ENCODE results near the gene MLLT10.

Gene MLLT10

DNA sequence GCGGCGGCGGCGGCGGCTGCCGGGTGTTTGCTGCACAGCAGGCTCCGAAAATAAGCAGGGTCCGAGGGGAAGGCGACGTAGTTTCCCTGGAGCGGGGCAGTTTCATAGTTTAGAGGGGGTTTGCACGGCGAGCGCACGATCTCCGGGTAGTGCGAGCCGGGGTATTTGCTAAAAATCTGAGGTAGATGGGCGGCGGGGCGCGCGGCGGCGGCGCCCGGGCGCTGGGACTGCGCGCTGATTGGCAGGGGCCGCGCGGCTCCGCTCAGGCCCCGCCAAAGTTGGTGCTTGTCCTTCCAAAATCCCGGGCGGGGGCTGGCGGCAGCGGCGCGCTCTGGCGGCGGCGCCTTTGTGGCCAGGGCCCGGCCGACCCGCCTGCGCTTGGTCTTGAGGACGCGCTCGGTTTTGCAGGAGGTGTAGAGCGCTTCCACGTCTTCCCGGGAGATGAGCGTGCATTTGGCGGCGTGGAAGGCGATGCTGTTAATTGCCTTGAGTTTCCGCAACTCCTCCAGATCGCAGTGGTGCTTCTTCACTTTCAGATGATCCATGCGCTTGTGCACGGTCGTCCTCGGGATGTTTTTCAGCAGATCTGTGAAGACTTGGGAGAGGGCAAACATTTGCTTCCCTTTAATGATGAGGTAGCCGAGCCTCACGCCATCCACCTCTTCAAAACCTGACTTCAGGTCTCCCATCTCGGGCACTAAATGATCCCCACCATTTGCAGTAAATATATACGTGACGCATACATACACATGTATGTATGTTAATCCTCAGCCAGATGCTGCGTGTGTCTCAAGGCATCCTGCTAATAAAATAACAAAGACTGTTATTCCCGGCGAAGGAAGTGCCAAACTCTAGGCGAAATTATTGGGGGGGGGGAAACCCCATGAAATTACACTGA lies 16.6 kb upstream of the MLLT10 start:
- peak; percentile 72 for DNase-seq (ENCODE audit: low spot score)

DNA sequence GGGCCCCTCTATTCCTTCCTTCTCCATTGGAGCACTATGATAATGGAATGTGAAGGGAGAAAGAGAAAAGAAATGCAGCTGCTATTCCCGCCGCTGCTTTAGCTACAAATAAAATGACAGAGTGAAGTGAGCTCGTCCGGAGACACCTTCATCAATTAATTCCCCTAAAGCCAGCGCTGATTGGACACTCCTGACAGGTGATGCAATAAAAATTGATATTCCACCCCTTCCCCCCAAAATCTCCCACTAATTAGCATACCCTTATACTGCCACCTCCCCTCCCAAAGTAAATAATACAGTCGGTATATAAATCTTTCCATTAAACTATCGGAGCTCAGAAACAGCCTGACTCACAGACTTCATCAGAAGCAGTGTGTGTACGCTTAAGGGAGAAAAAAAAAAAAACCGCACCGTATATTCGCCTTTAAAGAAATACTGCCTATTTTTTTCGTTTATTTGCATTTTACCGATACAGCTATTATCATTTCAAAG lies 15.8 kb upstream of the MLLT10 start:
- peak; percentile 69 for DNase-seq (ENCODE audit: low spot score)

DNA sequence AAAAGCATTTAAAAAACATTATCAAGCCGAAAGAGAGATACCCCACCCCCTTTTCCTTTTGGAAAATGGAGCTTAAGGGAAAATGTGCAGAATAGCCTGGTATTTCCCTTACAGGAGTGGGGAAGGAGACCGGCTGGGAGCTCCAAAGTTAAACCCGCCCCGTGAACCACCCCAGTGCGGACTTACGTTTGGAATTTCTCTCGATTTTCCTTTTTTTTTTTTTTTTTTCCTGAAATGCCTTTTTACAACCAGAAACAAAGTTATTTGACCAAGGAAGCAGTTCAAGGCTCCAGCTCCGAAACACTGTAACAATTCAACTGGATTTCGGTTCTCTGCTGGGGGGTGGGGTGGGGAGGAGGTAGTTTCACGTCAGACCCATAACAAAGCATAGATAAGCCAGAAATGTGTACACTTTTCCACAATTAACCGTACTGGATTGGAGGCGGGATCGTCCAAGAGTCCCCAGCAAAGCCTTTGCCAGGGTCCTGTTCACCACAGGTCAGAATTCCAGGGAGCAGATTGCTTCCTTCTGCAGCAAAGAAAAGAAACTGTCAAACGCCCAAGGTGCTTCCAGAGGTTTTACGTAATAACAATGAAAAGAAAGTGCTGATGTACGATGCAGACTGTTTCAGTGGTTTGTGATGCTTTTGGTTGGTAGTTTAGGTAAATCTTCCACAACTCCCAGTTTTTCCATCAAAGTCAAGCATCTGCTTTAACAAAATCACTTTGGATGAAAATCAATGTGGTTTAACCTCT lies 15.2 kb upstream of the MLLT10 start:
- peak; percentile 72 for DNase-seq (ENCODE audit: low spot score)

GRCh38 chr10:21519397-21519933 lies 14.6 kb upstream of the MLLT10 start:
- no peak for DNase-seq (ENCODE audit: low spot score)

- DNase-seq (ENCODE audit: low spot score), result peak; percentile 58
These were observed 14.0 kb upstream of the MLLT10 start for GRCh38 chr10:21519941-21520436.

DNA sequence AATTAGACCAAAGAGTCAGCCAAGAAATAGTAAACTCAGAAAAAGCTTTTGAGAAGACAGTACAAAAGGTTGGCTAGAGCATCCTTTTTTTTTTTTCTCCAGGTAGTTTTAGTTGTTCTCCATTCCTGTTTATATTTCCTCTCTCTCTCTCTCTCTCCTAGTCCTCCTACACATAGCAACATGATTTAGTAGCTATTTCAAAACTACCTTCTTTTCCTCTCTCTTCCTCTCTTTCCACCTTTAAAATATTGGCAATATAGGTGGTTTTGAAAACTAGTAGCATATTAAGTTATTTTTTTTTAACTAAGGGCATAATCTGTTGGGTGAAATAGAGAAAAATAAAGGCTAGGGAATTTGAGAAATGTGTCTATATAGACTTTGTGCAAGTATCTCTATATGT lies 13.5 kb upstream of the MLLT10 start:
- DNase-seq (ENCODE audit: low spot score), result no peak

DNA sequence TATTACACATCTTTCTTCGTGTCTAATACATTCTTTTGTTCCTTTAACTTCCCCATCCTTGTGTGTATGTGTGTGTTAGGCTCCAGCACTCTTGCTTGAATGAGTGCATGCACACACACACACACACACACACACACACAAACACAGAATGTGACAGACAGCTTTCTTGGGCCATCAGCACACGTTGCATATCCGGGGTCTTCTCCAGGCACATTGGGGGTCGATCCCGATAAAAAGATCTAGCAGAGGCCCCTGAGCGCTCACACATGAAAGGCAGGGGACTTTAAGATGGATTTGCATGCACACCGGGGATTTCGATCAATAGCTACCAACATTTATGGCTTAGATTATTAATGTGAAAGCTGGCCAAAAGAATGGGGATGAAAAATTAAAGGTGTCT lies 13.1 kb upstream of the MLLT10 start:
- DNase-seq (ENCODE audit: low spot score), result no peak

GRCh38 chr10:21521751-21522533 lies 12.1 kb upstream of the MLLT10 start:
- no peak for DNase-seq (ENCODE audit: low spot score)

- no peak for DNase-seq (ENCODE audit: low spot score)
These were observed 11.2 kb upstream of the MLLT10 start for GRCh38 chr10:21522631-21523406.

GRCh38 chr10:21523557-21524008 lies 10.4 kb upstream of the MLLT10 start:
- peak; percentile 67 for DNase-seq (ENCODE audit: low spot score)

DNA sequence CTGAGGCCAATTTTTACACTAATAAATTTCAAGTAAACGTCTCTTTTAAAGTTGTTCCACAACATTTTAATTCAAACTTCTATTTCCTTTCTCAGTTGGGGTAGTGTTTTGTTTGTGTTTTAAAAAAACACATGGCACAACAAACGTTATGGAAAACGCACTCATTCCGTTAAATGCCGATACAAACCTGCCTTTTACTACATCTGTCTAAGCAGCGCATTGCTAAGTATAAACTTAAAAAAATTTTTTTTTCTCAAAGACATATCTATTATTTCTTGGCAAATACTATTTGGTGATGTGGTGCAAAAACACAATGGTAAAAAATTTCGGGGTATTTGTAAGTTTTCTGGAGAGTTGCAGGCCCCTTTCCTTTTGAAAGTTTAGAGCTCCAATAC lies 9.9 kb upstream of the MLLT10 start:
- DNase-seq (ENCODE audit: low spot score), result no peak

- DNase-seq (ENCODE audit: low spot score), result peak; percentile 53
These were observed 9.3 kb upstream of the MLLT10 start for GRCh38 chr10:21524526-21525366.

GRCh38 chr10:21525367-21526187 lies 8.5 kb upstream of the MLLT10 start, which contains the start of gene SKIDA1:
Gene SKIDA1, minus strand, starts transcription at chr10:21525682. Its CDS starts 7,860 bp downstream, at chr10:21517822.
- DNase-seq (ENCODE audit: low spot score), result peak; percentile 94

- peak; percentile 72 for DNase-seq (ENCODE audit: low spot score)
These were observed 7.7 kb upstream of the MLLT10 start for GRCh38 chr10:21526188-21526859.

DNA sequence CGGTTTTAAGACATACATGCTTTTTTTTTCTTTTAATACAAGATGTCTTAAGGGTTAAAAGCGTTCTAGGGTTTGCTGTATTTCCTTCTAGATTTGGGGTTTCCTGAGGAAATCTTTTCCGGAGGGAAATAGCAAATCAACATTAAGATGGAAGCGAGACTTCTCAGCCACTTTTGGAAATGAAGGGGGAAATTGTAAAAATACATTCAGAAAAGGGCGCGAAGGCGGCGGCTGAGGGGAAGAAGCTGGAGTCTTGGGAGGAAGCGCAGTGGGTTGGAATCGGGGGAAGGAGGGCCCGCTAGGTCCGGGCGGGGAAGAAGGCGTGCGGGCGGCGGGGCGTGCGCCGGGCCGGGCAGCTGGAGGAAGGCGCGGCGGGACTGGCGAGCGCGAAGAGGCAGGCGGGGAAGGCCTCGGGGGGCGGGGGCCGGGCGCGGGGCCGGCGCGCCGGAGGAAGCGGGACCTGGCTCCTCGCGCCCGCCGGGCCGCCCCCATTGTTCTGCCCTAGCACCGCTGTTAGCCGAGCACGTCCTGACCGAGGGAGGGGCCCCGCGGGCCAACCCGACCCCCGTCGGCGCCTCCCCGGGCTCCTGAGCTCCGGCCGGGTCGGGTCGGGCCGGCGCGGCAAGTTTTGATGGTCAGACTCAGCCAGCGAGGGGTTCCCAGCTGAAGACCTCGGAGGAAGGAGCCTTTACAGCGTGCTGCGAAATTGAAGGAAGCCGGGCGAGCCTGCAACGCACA lies 7.0 kb upstream of the MLLT10 start:
- DNase-seq (ENCODE audit: low spot score), result peak; percentile 63

- DNase-seq (ENCODE audit: low spot score), result peak; percentile 67
These were observed 6.3 kb upstream of the MLLT10 start for GRCh38 chr10:21527598-21528235.

All from cerebellar cortex (tissue), 1 donor.